GM12878 (cell line): ENCODE measurements around the gene TFDP1. TPM values are rescaled to one million over a fixed set of nuclear protein-coding genes. Genes with fewer than 3 reads are reported as not detected.

ENCODE experiments used
- ATAC-seq: fragments of 200-7000 bp; cut with Tn5 transposase; 3 replicates; pipeline ENCODE4 v1.9.1; 2020; ENCODE audit warnings: mild to moderate bottlenecking, moderate library complexity
- BruUV-seq: library from RNA; stranded (reverse); fragments of 400-500 nt; replicated peaks from 2 replicates; lab custom pipeline; 2021; lab: Mats Ljungman, UMichigan
- CTCF ChIA-PET: fragments of 300-600 bp; sonication (Branson Sonifier 250); formaldehyde crosslinking; extraction: SDS; loops from one replicate; lab custom pipeline; 2021; ENCODE audit warnings: inconsistent platforms; lab: Yijun Ruan, JAX
- POLR2A ChIA-PET: fragments of 350-600 bp; formaldehyde crosslinking; extraction: SDS; loops from one replicate; lab custom pipeline; 2021; ENCODE audit warnings: inconsistent platforms; lab: Charles Lee
- RAD21 ChIA-PET: fragments of 300-600 bp; sonication (Branson Sonifier 250); formaldehyde crosslinking; loops from one replicate; lab custom pipeline; 2023; ENCODE audit warnings: antibody characterized with exemption; ENCODE audit not compliant: unreplicated experiment; lab: Charles Lee
- SMC1A ChIA-PET: fragments of 300-600 bp; sonication (Branson Sonifier 250); formaldehyde crosslinking; loops from one replicate; lab custom pipeline; 2023; ENCODE audit not compliant: unreplicated experiment, uncharacterized antibody; lab: Charles Lee
- DNase-seq: peaks from one replicate; pipeline ENCODE4 v3.0.0-alpha.2; 2011; ENCODE audit warnings: low read depth, low spot score
- FAIRE-seq: peaks from 3 replicates; lab custom pipeline; 2011; peaks lifted over from hg19 to GRCh38; lab: Jason Lieb, UNC
- H2AFZ ChIP-seq: 2 replicates; pipeline ENCODE4 v1.6.0; 2011; ENCODE audit warnings: low read depth, low read length, control low read depth; ENCODE audit not compliant: control insufficient read depth
- H3K27ac ChIP-seq: 2 replicates; pipeline ENCODE4 v1.5.1; 2011; ENCODE audit warnings: control low read depth; ENCODE audit not compliant: control insufficient read depth, insufficient read depth
- H3K27me3 ChIP-seq, 2 experiments: replicated peaks in 1 of 2; 2 replicates each; pipeline versions ENCODE4 v1.6.0 to v1.6.1; 2011; ENCODE audit warnings: low read length in 1 of 2; ENCODE audit not compliant: control insufficient read depth in 2 of 2, insufficient read depth in 2 of 2
- H3K36me3 ChIP-seq, 2 experiments: 2 replicates each; pipeline ENCODE4 v1.5.1; 2011; ENCODE audit warnings: low read length in 1 of 2; ENCODE audit not compliant: control insufficient read depth in 2 of 2, insufficient read depth in 2 of 2
- H3K4me1 ChIP-seq: 2 replicates; pipeline ENCODE4 v1.6.1; 2011; ENCODE audit warnings: mild to moderate bottlenecking, low read length, moderate library complexity, mixed read lengths; ENCODE audit not compliant: control insufficient read depth, insufficient read depth
- H3K4me2 ChIP-seq: 2 replicates; pipeline ENCODE4 v1.6.0; 2011; ENCODE audit warnings: control low read depth; ENCODE audit not compliant: control insufficient read depth, insufficient read depth
- H3K4me3 ChIP-seq: fragments of 200-600 bp; sonication (generic); 2 replicates; pipeline ENCODE4 v1.5.1; 2016
- H3K79me2 ChIP-seq: 2 replicates; pipeline ENCODE4 v1.6.0; 2011; ENCODE audit warnings: low read length; ENCODE audit not compliant: control insufficient read depth, insufficient read depth
- H3K9ac ChIP-seq: 2 replicates; pipeline ENCODE4 v1.8.0; 2011; ENCODE audit warnings: low read length, control low read depth, mixed read lengths; ENCODE audit not compliant: control insufficient read depth, insufficient read depth
- H3K9me3 ChIP-seq: replicated peaks from 3 replicates; pipeline ENCODE4 v1.5.1; 2011; ENCODE audit warnings: mild to moderate bottlenecking, low read length; ENCODE audit not compliant: control insufficient read depth, insufficient read depth
- H4K20me1 ChIP-seq: 2 replicates; pipeline ENCODE4 v1.6.0; 2011; ENCODE audit not compliant: control insufficient read depth, insufficient read depth
- CBX3 ChIP-seq: fragments of 200-600 bp; sonication (generic); IDR thresholded peaks from 2 replicates; pipeline ENCODE4 v1.6.1; 2016; ENCODE audit warnings: low read depth, borderline replicate concordance
- CHD1 ChIP-seq: IDR thresholded peaks from 2 replicates; pipeline ENCODE4 v1.6.1; 2012; ENCODE audit warnings: low read depth, low read length, improper control_type of control experiment
- HDAC2 ChIP-seq: fragments of 200-600 bp; sonication (generic); IDR thresholded peaks from 2 replicates; pipeline ENCODE4 v1.6.1; 2017
- POLR2AphosphoS2 ChIP-seq: IDR thresholded peaks from 2 replicates; pipeline ENCODE4 v1.6.1; 2011; ENCODE audit warnings: low read depth, mild to moderate bottlenecking, low read length, improper control_type of control experiment, moderate library complexity
- POLR2AphosphoS5 ChIP-seq: IDR thresholded peaks from 2 replicates; pipeline ENCODE4 v1.6.1; 2011; ENCODE audit warnings: mild to moderate bottlenecking, low read length, inconsistent platforms
- YBX1 ChIP-seq: fragments of 450-650 bp; IDR thresholded peaks from 2 replicates; pipeline ENCODE4 v1.6.1; 2016; ENCODE audit warnings: antibody characterized with exemption
- WGBS: methylation state at CpG from one replicate; pipeline ENCODE4 v1.1.6; 2016; ENCODE audit warnings: low lambda C conversion rate; ENCODE audit not compliant: insufficient replicate concordance, insufficient coverage; ENCODE audit errors: missing lambda C conversion rate; 5-methylcytosine and 5-hydroxymethylcytosine counted together
- in situ Hi-C: fragments of 300-500 bp; cut with MboI; formaldehyde crosslinking; loops from 9 replicates; pipeline ENCODE4 v1.14.3; 2018; ENCODE audit warnings: mixed read lengths
- intact Hi-C: fragments of 100-400 bp; cut with micrococcal nuclease; formaldehyde crosslinking; loops from one replicate; pipeline ENCODE4 v1.14.2; 2022; ENCODE audit not compliant: unreplicated experiment
- polyA plus RNA-seq, 11 experiments: library from polyadenylated mRNA; depleted of rRNA in 4 of 11; unstranded in 6 of 11; stranded (reverse) in 5 of 11; fragments of >200 nt; fragmentation: Nextera tagmentation in 4 of 11; fragmentation: Illumina TruSeq in 1 of 11; extraction: Ambion mirVana in 4 of 11; extraction: Trizol in 1 of 11; gene quantifications; 1 replicate in 1 of 11; 2 replicates in 10 of 11; pipeline versions ENCODE4 v1.2.1 to v1.2.3, GENCODE V29; 2011 to 2016; ENCODE audit warnings: inconsistent platforms in 2 of 11, missing spikeins in 2 of 11, low read depth in 1 of 11
- total RNA-seq, 4 experiments: library from RNA; depleted of rRNA in 3 of 4; stranded (reverse); fragments of >200 nt in 3 of 4; fragmentation: Illumina TruSeq in 1 of 4; extraction: Trizol in 1 of 4; gene quantifications; 2 replicates each; pipeline versions ENCODE4 v1.2.1 to v1.2.3, GENCODE V29; 2013 to 2021
- TF ChIP-seq, protein P1 (sequence below): fragments of 450-650 bp; IDR thresholded peaks from 2 replicates; pipeline ENCODE4 v1.6.1; 2016; ENCODE audit warnings: mild to moderate bottlenecking, moderate library complexity, borderline replicate concordance
- TF ChIP-seq, protein P2 (sequence below): fragments of 450-650 bp; IDR thresholded peaks from 2 replicates; pipeline ENCODE4 v1.6.1; 2017; ENCODE audit warnings: antibody characterized with exemption, mild to moderate bottlenecking, moderate library complexity

Gene TFDP1
- total and polyA plus RNA-seq, 10 of the 15 experiments (the other 5 are each of a cell fraction or from before 2014, with no cell fraction given), result 37.7 to 254 (median 119) TPM

DNA sequence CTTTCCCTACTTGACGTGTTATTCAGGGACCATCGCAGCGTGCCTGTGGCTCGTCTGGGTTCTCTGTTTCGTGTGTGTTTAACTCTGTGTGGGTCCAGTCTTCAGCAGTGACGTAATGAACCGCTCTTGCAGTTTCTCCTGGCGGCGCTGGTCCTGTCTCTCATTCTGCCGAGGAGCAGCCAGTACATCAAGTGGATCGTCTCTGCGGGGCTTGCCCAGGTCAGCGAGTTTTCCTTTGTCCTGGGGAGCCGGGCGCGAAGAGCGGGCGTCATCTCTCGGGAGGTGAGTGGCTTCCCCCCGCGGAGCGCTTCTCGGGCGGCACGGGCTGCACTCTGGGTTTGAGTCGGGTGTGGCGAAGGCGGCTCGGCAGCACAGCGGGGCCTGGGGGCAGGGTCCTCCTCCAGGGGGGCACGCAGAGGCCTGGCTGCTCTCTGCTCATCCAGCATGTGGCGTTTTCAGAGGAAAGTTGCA is 36.3 kb upstream of the TFDP1 start:
- Histone ChIP-seq H3K4me2 (no peak overlapping the region), H3K4me1 (no peaks in the 10 kb centered on the region), H4K20me1 (no peaks in the 10 kb centered on the region), H3K79me2 (no peaks in the 10 kb centered on the region), H3K9ac (no peak overlapping the region), H3K27ac (no peak overlapping the region), H3K27me3 (no peaks in the 10 kb centered on the region), H3K36me3 (peaks cover 2 to 9% of the 10 kb centered on the region in 2 experiments; a peak in 2 of 4 replicates), H3K9me3 (no peaks in the 10 kb centered on the region), H2AFZ (no peak overlapping the region), H3K4me3 (no peak overlapping the region)
- ChIA-PET RAD21 (no interaction called here), SMC1A (no interaction called here), POLR2A (no interaction called here), CTCF (no interaction called here)
- FAIRE-seq (no peak), DNase-seq (no peak), ATAC-seq (no peak)
- BruUV-seq, result no TSS peak
- WGBS, result 94% methylated on average over 31 of the region's 32 CpGs
- intact Hi-C loops (no loop called here), in situ Hi-C loops (no loop called here)
- TF ChIP-seq, protein P1, sequence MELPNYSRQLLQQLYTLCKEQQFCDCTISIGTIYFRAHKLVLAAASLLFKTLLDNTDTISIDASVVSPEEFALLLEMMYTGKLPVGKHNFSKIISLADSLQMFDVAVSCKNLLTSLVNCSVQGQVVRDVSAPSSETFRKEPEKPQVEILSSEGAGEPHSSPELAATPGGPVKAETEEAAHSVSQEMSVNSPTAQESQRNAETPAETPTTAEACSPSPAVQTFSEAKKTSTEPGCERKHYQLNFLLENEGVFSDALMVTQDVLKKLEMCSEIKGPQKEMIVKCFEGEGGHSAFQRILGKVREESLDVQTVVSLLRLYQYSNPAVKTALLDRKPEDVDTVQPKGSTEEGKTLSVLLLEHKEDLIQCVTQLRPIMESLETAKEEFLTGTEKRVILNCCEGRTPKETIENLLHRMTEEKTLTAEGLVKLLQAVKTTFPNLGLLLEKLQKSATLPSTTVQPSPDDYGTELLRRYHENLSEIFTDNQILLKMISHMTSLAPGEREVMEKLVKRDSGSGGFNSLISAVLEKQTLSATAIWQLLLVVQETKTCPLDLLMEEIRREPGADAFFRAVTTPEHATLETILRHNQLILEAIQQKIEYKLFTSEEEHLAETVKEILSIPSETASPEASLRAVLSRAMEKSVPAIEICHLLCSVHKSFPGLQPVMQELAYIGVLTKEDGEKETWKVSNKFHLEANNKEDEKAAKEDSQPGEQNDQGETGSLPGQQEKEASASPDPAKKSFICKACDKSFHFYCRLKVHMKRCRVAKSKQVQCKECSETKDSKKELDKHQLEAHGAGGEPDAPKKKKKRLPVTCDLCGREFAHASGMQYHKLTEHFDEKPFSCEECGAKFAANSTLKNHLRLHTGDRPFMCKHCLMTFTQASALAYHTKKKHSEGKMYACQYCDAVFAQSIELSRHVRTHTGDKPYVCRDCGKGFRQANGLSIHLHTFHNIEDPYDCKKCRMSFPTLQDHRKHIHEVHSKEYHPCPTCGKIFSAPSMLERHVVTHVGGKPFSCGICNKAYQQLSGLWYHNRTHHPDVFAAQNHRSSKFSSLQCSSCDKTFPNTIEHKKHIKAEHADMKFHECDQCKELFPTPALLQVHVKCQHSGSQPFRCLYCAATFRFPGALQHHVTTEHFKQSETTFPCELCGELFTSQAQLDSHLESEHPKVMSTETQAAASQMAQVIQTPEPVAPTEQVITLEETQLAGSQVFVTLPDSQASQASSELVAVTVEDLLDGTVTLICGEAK, result no peak
- TF ChIP-seq POLR2AphosphoS2 (no peak), CHD1 (no peak), YBX1 (no peak), CBX3 (no peak), POLR2AphosphoS5 (no peak), HDAC2 (no peak)
- TF ChIP-seq, protein P2, sequence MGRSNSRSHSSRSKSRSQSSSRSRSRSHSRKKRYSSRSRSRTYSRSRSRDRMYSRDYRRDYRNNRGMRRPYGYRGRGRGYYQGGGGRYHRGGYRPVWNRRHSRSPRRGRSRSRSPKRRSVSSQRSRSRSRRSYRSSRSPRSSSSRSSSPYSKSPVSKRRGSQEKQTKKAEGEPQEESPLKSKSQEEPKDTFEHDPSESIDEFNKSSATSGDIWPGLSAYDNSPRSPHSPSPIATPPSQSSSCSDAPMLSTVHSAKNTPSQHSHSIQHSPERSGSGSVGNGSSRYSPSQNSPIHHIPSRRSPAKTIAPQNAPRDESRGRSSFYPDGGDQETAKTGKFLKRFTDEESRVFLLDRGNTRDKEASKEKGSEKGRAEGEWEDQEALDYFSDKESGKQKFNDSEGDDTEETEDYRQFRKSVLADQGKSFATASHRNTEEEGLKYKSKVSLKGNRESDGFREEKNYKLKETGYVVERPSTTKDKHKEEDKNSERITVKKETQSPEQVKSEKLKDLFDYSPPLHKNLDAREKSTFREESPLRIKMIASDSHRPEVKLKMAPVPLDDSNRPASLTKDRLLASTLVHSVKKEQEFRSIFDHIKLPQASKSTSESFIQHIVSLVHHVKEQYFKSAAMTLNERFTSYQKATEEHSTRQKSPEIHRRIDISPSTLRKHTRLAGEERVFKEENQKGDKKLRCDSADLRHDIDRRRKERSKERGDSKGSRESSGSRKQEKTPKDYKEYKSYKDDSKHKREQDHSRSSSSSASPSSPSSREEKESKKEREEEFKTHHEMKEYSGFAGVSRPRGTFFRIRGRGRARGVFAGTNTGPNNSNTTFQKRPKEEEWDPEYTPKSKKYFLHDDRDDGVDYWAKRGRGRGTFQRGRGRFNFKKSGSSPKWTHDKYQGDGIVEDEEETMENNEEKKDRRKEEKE, result no peak
